Type B pancreatic cell (in vitro differentiated cells): Measurements from ENCODE around the gene FAM3D. TPM values are rescaled to one million over a fixed set of nuclear protein-coding genes. Genes with fewer than 3 reads are reported as not detected.
"Not testable (repeated sequence)": the region's sequence is repeated elsewhere in the genome, so short reads cannot be mapped to it uniquely, and the experiment has no call there.

Experiments
- DNase-seq: peaks from one replicate; pipeline ENCODE4 v3.0.0; 2021; ENCODE audit warnings: mixed read lengths; ENCODE audit not compliant: unreplicated experiment; ENCODE audit errors: extremely low spot score
- H3K27ac Mint-ChIP-seq: 2 replicates; pipeline ENCODE4 v1.8.0; 2021; ENCODE audit warnings: mild to moderate bottlenecking, mixed read lengths
- H3K27me3 Mint-ChIP-seq: 2 replicates; pipeline ENCODE4 v1.8.0; 2021; ENCODE audit warnings: mixed read lengths
- H3K36me3 Mint-ChIP-seq: 2 replicates; pipeline ENCODE4 v1.8.0; 2021; ENCODE audit warnings: mixed read lengths
- H3K4me1 Mint-ChIP-seq: one replicate; pipeline ENCODE4 v1.8.0; 2021; ENCODE audit warnings: mixed read lengths; ENCODE audit not compliant: unreplicated experiment
- H3K4me3 Mint-ChIP-seq: 2 replicates; pipeline ENCODE4 v1.8.0; 2021; ENCODE audit warnings: mild to moderate bottlenecking, mixed read lengths
- H3K9me3 Mint-ChIP-seq: 2 replicates; pipeline ENCODE4 v1.8.0; 2021; ENCODE audit warnings: mixed read lengths
- long read RNA-seq: library from polyadenylated mRNA; unstranded; transcript quantifications from one replicate; pipeline ENCODE4 v2.0.0, GENCODE V29; 2020
- total RNA-seq: library from RNA; stranded (reverse); gene quantifications from 2 replicates; pipeline ENCODE4 v1.2.1, GENCODE V29; 2021; ENCODE audit warnings: low replicate concordance
- TF ChIP-seq, protein P1 (sequence below): fragments of 200-600 bp; sonication (generic); conservative IDR thresholded peaks from 2 replicates; pipeline ENCODE4 v1.5.0; 2021; ENCODE audit warnings: antibody characterized with exemption, mild to moderate bottlenecking

The FAM3D gene, protein sequence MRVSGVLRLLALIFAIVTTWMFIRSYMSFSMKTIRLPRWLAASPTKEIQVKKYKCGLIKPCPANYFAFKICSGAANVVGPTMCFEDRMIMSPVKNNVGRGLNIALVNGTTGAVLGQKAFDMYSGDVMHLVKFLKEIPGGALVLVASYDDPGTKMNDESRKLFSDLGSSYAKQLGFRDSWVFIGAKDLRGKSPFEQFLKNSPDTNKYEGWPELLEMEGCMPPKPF
- 7.4 and 7.6 TPM in 2 replicates for total RNA-seq
- long read RNA-seq, partial matches to known transcripts = 0 of 10 reads
- long read RNA-seq, other reads (novel, unspliced or antisense) = 10 of 10 reads

DNA sequence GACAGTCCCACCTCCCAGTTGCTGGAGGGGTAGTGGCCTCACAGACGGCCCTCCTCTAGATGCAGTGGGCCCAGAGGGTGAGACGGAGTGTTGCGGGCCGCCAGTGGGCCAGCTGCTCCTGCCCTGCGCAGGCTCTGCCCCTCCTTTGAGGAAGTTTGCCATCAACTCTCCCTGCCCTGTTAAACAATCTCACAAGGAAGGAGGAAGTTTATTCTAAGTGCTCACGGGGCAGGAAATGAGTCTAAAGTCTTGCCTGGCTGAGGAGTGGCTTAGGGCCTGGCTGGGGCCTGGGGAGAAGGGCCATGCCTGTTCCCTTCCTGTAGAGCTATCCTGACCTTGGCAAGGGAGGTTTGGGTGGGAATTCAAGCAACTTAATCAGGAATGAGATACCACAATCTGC lies at the start of gene FAM3D:
Gene FAM3D (minus strand): TSS at position 92 of the 400 bp plus-strand sequence. CDS start 11,211 bp downstream, outside the sequence.
- Mint-ChIP-seq H3K27ac (peak within 1 kb of the TSS; percentile 31), H3K4me1 (peaks cover 14% of the 10 kb centered on the region), H3K27me3 (peaks cover 7% of the 10 kb centered on the region), H3K4me3 (no peak within 1 kb of the TSS), H3K36me3 (no peaks in the 10 kb centered on the region), H3K9me3 (no peaks in the 10 kb centered on the region)
- no peak for DNase-seq
- TF ChIP-seq, protein P1, sequence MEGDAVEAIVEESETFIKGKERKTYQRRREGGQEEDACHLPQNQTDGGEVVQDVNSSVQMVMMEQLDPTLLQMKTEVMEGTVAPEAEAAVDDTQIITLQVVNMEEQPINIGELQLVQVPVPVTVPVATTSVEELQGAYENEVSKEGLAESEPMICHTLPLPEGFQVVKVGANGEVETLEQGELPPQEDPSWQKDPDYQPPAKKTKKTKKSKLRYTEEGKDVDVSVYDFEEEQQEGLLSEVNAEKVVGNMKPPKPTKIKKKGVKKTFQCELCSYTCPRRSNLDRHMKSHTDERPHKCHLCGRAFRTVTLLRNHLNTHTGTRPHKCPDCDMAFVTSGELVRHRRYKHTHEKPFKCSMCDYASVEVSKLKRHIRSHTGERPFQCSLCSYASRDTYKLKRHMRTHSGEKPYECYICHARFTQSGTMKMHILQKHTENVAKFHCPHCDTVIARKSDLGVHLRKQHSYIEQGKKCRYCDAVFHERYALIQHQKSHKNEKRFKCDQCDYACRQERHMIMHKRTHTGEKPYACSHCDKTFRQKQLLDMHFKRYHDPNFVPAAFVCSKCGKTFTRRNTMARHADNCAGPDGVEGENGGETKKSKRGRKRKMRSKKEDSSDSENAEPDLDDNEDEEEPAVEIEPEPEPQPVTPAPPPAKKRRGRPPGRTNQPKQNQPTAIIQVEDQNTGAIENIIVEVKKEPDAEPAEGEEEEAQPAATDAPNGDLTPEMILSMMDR = no peak

- H3K27ac Mint-ChIP-seq = no peak overlapping the region
- no peaks in the 10 kb centered on the region for H3K4me1 Mint-ChIP-seq
- TF ChIP-seq, protein P1 = no peak
- no peak overlapping the region for H3K4me3 Mint-ChIP-seq
- DNase-seq = no peak
- no peaks in the 10 kb centered on the region for H3K9me3 Mint-ChIP-seq
- H3K36me3 Mint-ChIP-seq = no peaks in the 10 kb centered on the region
- no peaks in the 10 kb centered on the region for H3K27me3 Mint-ChIP-seq
Measured at GRCh38 chr3:58713715-58714401, 47.3 kb upstream of the FAM3D start.

DNA sequence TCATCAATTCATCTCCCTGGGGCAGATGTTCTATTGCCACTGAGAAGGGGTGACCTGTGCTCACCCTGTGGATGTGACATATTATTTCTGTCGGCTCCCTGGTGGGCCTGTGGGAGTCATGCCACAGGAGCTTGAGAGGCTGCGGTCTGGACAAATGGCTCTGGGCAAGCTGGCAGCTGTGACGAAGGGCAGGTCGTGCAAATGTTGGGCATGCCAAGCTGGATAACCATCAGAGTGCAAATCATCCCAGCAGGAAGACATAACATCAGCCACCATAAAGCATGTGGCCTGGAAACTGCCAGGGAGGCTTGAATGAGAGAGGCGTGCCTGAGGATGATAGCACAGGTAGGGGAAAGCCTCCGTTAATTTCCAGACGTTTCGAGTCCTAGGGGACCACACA lies 45.3 kb upstream of the FAM3D start:
- Mint-ChIP-seq H3K27ac (no peak overlapping the region), H3K4me1 (no peaks in the 10 kb centered on the region), H3K9me3 (no peaks in the 10 kb centered on the region), H3K27me3 (no peaks in the 10 kb centered on the region), H3K36me3 (no peaks in the 10 kb centered on the region), H3K4me3 (no peak overlapping the region)
- DNase-seq = no peak
- TF ChIP-seq, protein P1 = no peak

DNA sequence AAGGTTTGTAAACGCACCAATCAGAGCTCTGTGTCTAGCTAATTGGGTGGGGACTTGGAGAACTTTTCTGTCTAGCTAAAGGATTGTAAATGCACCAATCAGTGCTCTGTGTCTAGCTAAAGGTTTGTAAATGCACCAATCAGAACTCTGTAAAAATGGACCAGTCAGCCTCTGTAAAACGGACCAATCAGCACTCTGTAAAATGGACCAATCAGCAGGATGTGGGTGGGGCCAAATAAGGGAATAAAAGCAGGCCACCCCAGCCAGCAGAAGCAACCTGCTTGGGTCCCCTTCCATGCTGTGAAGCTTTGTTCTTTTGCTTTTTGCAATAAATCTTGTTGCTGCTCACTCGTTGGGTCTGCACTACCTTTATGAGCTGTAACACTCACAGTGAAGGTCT lies 42.4 kb upstream of the FAM3D start:
- H3K9me3 Mint-ChIP-seq, H3K36me3 Mint-ChIP-seq, H3K27ac Mint-ChIP-seq, H3K27me3 Mint-ChIP-seq, DNase-seq, H3K4me3 Mint-ChIP-seq, H3K4me1 Mint-ChIP-seq: not testable (repeated sequence)

GRCh38 chr3:58708116-58708791 lies 41.7 kb upstream of the FAM3D start:
- Mint-ChIP-seq H3K27me3 (no peaks in the 10 kb centered on the region), H3K36me3 (no peaks in the 10 kb centered on the region), H3K9me3 (no peaks in the 10 kb centered on the region), H3K27ac (no peak overlapping the region), H3K4me1 (no peaks in the 10 kb centered on the region), H3K4me3 (no peak overlapping the region)
- TF ChIP-seq, protein P1 = no peak
- no peak for DNase-seq
